C4-2B (cell line): ENCODE data around the gene SLC16A5.

Experiments used
- CTCF ChIP-seq: fragments of 450-650 bp; conservative IDR thresholded peaks from 2 replicates; pipeline ENCODE4 v1.5.1; 2017; ENCODE audit warnings: mild to moderate bottlenecking
- ZFX ChIP-seq: fragments of 450-650 bp; IDR thresholded peaks from 2 replicates; pipeline ENCODE4 v1.6.1; 2017

GRCh38 chr17:75111777-75112335, 24.1 kb downstream of the SLC16A5 start:
- TF ChIP-seq CTCF, result no peak
- no peak for TF ChIP-seq ZFX
